ENCODE results near the gene SYS1.

GRCh38 chr20:45320948-45321595 is 41.9 kb upstream of the SYS1 start:
- no peak for TF ChIP-seq CTCF (IDR thresholded peaks at IDR 0.05)
- TF ChIP-seq EZH2 (IDR thresholded peaks at IDR 0.05; ENCODE audit: borderline replicate concordance, insufficient read depth, low read depth, low read length, poor library complexity, severe bottlenecking) = no peak

Data from B cell (primary cell).